ENCODE measurements around the gene ZFP30.

The ZFP30 gene

DNA sequence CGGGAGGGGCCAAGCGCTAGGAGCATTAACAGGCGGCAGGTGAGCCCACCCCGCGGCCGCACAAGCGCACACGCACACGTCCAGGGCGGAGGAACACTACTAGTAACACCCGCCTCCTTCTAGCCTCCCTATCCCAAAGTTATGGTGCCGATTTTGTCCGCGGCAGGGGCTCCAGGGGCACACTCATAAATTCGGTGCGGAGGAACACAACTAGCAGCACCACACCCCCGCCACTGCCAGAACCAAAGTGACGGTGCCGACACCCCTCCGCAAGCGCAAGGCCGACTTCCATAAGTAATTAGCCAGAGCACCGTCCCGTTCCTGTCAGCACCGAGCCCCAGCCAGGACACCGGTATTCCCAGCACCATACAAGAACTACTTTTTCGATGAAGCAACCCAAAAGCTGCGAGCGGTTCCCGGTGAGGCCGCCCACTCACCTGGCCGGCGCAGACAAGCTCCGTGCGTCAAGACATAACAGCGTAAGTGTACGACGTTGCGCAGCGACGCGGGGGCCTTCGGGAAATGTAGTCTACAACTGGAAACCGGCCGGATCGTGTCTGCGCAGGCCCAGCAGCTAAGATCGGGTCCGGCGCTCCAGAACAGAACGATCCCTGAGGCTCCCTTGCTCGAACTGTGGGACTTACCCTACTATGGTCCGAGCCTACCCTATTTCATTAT is 60.8 kb downstream of the ZFP30 start, which contains the start of the genes ZNF540 and ZNF571 (continued):
- TF ChIP-seq, protein P1, sequence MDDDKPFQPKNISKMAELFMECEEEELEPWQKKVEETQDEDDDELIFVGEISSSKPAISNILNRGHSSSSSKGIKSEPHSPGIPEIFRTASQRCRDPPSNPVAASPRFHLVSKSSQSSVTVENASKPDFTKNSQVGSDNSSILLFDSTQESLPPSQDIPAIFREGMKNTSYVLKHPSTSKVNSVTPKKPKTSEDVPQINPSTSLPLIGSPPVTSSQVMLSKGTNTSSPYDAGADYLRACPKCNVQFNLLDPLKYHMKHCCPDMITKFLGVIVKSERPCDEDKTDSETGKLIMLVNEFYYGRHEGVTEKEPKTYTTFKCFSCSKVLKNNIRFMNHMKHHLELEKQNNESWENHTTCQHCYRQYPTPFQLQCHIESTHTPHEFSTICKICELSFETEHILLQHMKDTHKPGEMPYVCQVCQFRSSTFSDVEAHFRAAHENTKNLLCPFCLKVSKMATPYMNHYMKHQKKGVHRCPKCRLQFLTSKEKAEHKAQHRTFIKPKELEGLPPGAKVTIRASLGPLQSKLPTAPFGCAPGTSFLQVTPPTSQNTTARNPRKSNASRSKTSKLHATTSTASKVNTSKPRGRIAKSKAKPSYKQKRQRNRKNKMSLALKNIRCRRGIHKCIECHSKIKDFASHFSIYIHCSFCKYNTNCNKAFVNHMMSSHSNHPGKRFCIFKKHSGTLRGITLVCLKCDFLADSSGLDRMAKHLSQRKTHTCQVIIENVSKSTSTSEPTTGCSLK (tag by site-specific recombination; IDR thresholded peaks at IDR 0.05): no peak
- 0 out of 2 replicates have a peak, but pooled peaks have one; percentile 3 for TF ChIP-seq HOXA7 (CRISPR knock-in tag; IDR thresholded peaks at IDR 0.05; ENCODE audit: borderline replicate concordance)
- peak; percentile 84; the same call in 1 of the 2 replicates for TF ChIP-seq ZNF223 (tag by site-specific recombination; IDR thresholded peaks at IDR 0.05)
- peak; percentile 91; the same call in 1 of the 2 replicates for TF ChIP-seq ZNF404 (tag by site-specific recombination; IDR thresholded peaks at IDR 0.05)
- TF ChIP-seq ZNF76 (tag by site-specific recombination; IDR thresholded peaks at IDR 0.05; ENCODE audit: borderline replicate concordance, low read depth): peak; percentile 97
- peak; percentile 98 for TF ChIP-seq ZSCAN23 (tag by site-specific recombination; IDR thresholded peaks at IDR 0.05)
- TF ChIP-seq ZNF426 (tag by site-specific recombination; IDR thresholded peaks at IDR 0.05): no peak
- TF ChIP-seq ZFP69B (tag by site-specific recombination; IDR thresholded peaks at IDR 0.05): peak; percentile 96
- peak; percentile 99 for TF ChIP-seq KLF16 (tag by site-specific recombination; IDR thresholded peaks at IDR 0.05)
- peak; percentile 84 for TF ChIP-seq ZBTB21 (tag by site-specific recombination; IDR thresholded peaks at IDR 0.05)
- TF ChIP-seq SALL2 (tag by site-specific recombination; IDR thresholded peaks at IDR 0.05; ENCODE audit: borderline replicate concordance): peak; percentile 91; the same call in 1 of the 2 replicates
- no peak for TF ChIP-seq ZNF114 (tag by site-specific recombination; IDR thresholded peaks at IDR 0.05)
- peak; percentile 82 for TF ChIP-seq ZSCAN30 (tag by site-specific recombination; IDR thresholded peaks at IDR 0.05)
- TF ChIP-seq ZNF184 (tag by site-specific recombination; IDR thresholded peaks at IDR 0.05): peak; percentile 87
- TF ChIP-seq, protein P2, sequence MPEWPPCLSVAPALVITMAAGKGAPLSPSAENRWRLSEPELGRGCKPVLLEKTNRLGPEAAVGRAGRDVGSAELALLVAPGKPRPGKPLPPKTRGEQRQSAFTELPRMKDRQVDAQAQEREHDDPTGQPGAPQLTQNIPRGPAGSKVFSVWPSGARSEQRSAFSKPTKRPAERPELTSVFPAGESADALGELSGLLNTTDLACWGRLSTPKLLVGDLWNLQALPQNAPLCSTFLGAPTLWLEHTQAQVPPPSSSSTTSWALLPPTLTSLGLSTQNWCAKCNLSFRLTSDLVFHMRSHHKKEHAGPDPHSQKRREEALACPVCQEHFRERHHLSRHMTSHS (tag by site-specific recombination; IDR thresholded peaks at IDR 0.05): peak; percentile 60; the same call in 1 of the 2 replicates
- TF ChIP-seq, protein P3, sequence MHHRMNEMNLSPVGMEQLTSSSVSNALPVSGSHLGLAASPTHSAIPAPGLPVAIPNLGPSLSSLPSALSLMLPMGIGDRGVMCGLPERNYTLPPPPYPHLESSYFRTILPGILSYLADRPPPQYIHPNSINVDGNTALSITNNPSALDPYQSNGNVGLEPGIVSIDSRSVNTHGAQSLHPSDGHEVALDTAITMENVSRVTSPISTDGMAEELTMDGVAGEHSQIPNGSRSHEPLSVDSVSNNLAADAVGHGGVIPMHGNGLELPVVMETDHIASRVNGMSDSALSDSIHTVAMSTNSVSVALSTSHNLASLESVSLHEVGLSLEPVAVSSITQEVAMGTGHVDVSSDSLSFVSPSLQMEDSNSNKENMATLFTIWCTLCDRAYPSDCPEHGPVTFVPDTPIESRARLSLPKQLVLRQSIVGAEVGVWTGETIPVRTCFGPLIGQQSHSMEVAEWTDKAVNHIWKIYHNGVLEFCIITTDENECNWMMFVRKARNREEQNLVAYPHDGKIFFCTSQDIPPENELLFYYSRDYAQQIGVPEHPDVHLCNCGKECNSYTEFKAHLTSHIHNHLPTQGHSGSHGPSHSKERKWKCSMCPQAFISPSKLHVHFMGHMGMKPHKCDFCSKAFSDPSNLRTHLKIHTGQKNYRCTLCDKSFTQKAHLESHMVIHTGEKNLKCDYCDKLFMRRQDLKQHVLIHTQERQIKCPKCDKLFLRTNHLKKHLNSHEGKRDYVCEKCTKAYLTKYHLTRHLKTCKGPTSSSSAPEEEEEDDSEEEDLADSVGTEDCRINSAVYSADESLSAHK (tag by site-specific recombination; IDR thresholded peaks at IDR 0.05): peak; percentile 85
- TF ChIP-seq ZNF155 (tag by site-specific recombination; IDR thresholded peaks at IDR 0.05): peak; percentile 94; the same call in 1 of the 2 replicates
- TF ChIP-seq, protein P4, sequence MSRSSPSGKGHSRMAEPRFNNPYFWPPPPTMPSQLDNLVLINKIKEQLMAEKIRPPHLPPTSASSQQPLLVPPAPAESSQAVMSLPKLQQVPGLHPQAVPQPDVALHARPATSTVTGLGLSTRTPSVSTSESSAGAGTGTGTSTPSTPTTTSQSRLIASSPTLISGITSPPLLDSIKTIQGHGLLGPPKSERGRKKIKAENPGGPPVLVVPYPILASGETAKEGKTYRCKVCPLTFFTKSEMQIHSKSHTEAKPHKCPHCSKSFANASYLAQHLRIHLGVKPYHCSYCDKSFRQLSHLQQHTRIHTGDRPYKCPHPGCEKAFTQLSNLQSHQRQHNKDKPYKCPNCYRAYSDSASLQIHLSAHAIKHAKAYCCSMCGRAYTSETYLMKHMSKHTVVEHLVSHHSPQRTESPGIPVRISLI (tag by site-specific recombination; IDR thresholded peaks at IDR 0.05): peak; percentile 81
- peak; percentile 34 for TF ChIP-seq ZNF629 (tag by site-specific recombination; IDR thresholded peaks at IDR 0.05)
- peak; percentile 92 for TF ChIP-seq ZNF10 (tag by site-specific recombination; IDR thresholded peaks at IDR 0.05)
- TF ChIP-seq TRIM28 (IDR thresholded peaks at IDR 0.05; ENCODE audit: borderline replicate concordance, low read length): no peak
- no peak for TF ChIP-seq ZNF202 (tag by site-specific recombination; IDR thresholded peaks at IDR 0.05; ENCODE audit: borderline replicate concordance)
- peak; percentile 99 for TF ChIP-seq ZFHX2 (tag by site-specific recombination; conservative IDR thresholded peaks at IDR 0.05)
- 0 out of 2 replicates have a peak, but pooled peaks have one; percentile 57 for TF ChIP-seq ZNF530 (tag by site-specific recombination; IDR thresholded peaks at IDR 0.05; ENCODE audit: low read depth)
- peak; percentile 61; the same call in 1 of the 2 replicates for TF ChIP-seq ZNF266 (tag by site-specific recombination; IDR thresholded peaks at IDR 0.05; ENCODE audit: low read depth)
- TF ChIP-seq ZNF501 (tag by site-specific recombination; IDR thresholded peaks at IDR 0.05): peak; percentile 99
- TF ChIP-seq KLF9 (tag by site-specific recombination; IDR thresholded peaks at IDR 0.05; ENCODE audit: low read depth): peak; percentile 99
- peak; percentile 83 for TF ChIP-seq ZBTB8A (tag by site-specific recombination; IDR thresholded peaks at IDR 0.05)
- TF ChIP-seq GLIS1 (tag by site-specific recombination; IDR thresholded peaks at IDR 0.05): peak; percentile 71
- TF ChIP-seq, protein P5, sequence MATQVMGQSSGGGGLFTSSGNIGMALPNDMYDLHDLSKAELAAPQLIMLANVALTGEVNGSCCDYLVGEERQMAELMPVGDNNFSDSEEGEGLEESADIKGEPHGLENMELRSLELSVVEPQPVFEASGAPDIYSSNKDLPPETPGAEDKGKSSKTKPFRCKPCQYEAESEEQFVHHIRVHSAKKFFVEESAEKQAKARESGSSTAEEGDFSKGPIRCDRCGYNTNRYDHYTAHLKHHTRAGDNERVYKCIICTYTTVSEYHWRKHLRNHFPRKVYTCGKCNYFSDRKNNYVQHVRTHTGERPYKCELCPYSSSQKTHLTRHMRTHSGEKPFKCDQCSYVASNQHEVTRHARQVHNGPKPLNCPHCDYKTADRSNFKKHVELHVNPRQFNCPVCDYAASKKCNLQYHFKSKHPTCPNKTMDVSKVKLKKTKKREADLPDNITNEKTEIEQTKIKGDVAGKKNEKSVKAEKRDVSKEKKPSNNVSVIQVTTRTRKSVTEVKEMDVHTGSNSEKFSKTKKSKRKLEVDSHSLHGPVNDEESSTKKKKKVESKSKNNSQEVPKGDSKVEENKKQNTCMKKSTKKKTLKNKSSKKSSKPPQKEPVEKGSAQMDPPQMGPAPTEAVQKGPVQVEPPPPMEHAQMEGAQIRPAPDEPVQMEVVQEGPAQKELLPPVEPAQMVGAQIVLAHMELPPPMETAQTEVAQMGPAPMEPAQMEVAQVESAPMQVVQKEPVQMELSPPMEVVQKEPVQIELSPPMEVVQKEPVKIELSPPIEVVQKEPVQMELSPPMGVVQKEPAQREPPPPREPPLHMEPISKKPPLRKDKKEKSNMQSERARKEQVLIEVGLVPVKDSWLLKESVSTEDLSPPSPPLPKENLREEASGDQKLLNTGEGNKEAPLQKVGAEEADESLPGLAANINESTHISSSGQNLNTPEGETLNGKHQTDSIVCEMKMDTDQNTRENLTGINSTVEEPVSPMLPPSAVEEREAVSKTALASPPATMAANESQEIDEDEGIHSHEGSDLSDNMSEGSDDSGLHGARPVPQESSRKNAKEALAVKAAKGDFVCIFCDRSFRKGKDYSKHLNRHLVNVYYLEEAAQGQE (tag by site-specific recombination; IDR thresholded peaks at IDR 0.05): peak; percentile 82
- TF ChIP-seq ZNF112 (tag by site-specific recombination; IDR thresholded peaks at IDR 0.05): peak; percentile 60; the same call in 1 of the 2 replicates

Data from HEK293 (cell line).